Fibroblast of skin of back (primary cell): ENCODE results near the gene EXOC4.
"Not testable (repeated sequence)": the region's sequence is repeated elsewhere in the genome, so short reads cannot be mapped to it uniquely, and the experiment has no call there.

ENCODE experiments used
- DNase-seq: peaks from one replicate; pipeline ENCODE4 v3.0.0-alpha.2; 2013

EXOC4 gene

GRCh38 chr7:133955208-133955607 lies 702.3 kb downstream of the EXOC4 start:
- no peak for DNase-seq

GRCh38 chr7:133957845-133958244 lies 705.0 kb downstream of the EXOC4 start:
- DNase-seq: no peak

GRCh38 chr7:133958822-133959221 lies 705.9 kb downstream of the EXOC4 start:
- no peak for DNase-seq

- no peak for DNase-seq
Measured at GRCh38 chr7:133959505-133959904, 706.6 kb downstream of the EXOC4 start.

- DNase-seq: no peak
Measured at GRCh38 chr7:133961724-133962123, 708.8 kb downstream of the EXOC4 start.

- DNase-seq: no peak
Measured at GRCh38 chr7:133962646-133963045, 709.8 kb downstream of the EXOC4 start.

GRCh38 chr7:133963629-133964028 lies 710.8 kb downstream of the EXOC4 start:
- no peak for DNase-seq

GRCh38 chr7:133971625-133972024 lies 718.7 kb downstream of the EXOC4 start:
- DNase-seq: no peak

- no peak for DNase-seq
Measured at GRCh38 chr7:133973710-133974109, 720.8 kb downstream of the EXOC4 start.

- DNase-seq: peak; percentile 81
Measured at GRCh38 chr7:133975130-133975529, 722.3 kb downstream of the EXOC4 start.

GRCh38 chr7:133976140-133976539 lies 723.3 kb downstream of the EXOC4 start:
- no peak for DNase-seq

- peak; percentile 9 for DNase-seq
Measured at GRCh38 chr7:133977409-133978274, 724.8 kb downstream of the EXOC4 start.

- no peak for DNase-seq
Measured at GRCh38 chr7:133978502-133979295, 725.8 kb downstream of the EXOC4 start.

GRCh38 chr7:133980804-133981203 lies 727.9 kb downstream of the EXOC4 start:
- DNase-seq: no peak

GRCh38 chr7:133983685-133984419 lies 731.0 kb downstream of the EXOC4 start:
- no peak for DNase-seq

- no peak for DNase-seq
Measured at GRCh38 chr7:133985300-133985699, 732.4 kb downstream of the EXOC4 start.

GRCh38 chr7:133987582-133987981 lies 734.7 kb downstream of the EXOC4 start:
- DNase-seq: no peak

- no peak for DNase-seq
Measured at GRCh38 chr7:133993547-133993946, 740.7 kb downstream of the EXOC4 start.

- not testable (repeated sequence) for DNase-seq
Measured at GRCh38 chr7:133994100-133994499, 741.2 kb downstream of the EXOC4 start.

- no peak for DNase-seq
Measured at GRCh38 chr7:133997463-133997862, 744.6 kb downstream of the EXOC4 start.

- DNase-seq: no peak
Measured at GRCh38 chr7:133999178-133999577, 746.3 kb downstream of the EXOC4 start.

- no peak for DNase-seq
Measured at GRCh38 chr7:134004829-134005505, 752.1 kb downstream of the EXOC4 start.
